ENCODE data around the gene COMMD7. TPM values are rescaled to one million over a fixed set of nuclear protein-coding genes. Genes with fewer than 3 reads are reported as not detected.

Gene COMMD7
- total and polyA plus RNA-seq, 2 of the 4 experiments (the other 2 are of a cell fraction): 51.8 to 67.5 TPM

- H2BK120ac ChIP-seq (ENCODE audit: low read depth, low read length): no peak overlapping the region
- H3K9me1 ChIP-seq (ENCODE audit: insufficient read depth, low read length): peaks cover 12% of the 10 kb centered on the region; the same call in 1 of the 2 replicates
- H2BK20ac ChIP-seq (ENCODE audit: low read depth, low read length): no peak overlapping the region
- H4K8ac ChIP-seq (ENCODE audit: low read depth in 2 of 2, low read length in 2 of 2): no peak overlapping the region
- no peak overlapping the region for H4K5ac ChIP-seq (ENCODE audit: low read depth, low read length)
- peak overlapping the region; percentile 52 for H2AK9ac ChIP-seq (replicated peaks; ENCODE audit: low read depth, low read length, poor library complexity)
- no peak overlapping the region for H3K4me2 ChIP-seq (ENCODE audit: low read depth, low read length)
- intact Hi-C loops (cut with micrococcal nuclease) (loop anchor here (5.0 to 10.0 kb wide), 2 partner anchors 92 to 259 kb away; partner anchors contain the start of gene C20orf203), in situ Hi-C loops (cut with MboI; ENCODE audit: low sequenced_read_pairs) (no loop called here), dilution Hi-C loops (cut with HindIII; ENCODE audit: low sequenced_read_pairs, unreplicated experiment) (no loop called here)
- peaks cover 5% of the 10 kb centered on the region; the same call in 1 of the 2 replicates for H3K4me1 ChIP-seq (ENCODE audit: control insufficient read depth, insufficient read depth, low read length)
- no peak overlapping the region for H3K14ac ChIP-seq (replicated peaks; ENCODE audit: low read depth, low read length)
- peak overlapping the region; percentile 94 for H2AFZ ChIP-seq (replicated peaks; ENCODE audit: low read length, poor library complexity)
- WGBS, 2 experiments (ENCODE audit: extremely low coverage in 2 of 2, insufficient read length in 1 of 2): no CpG with 5 or more reads among the region's 17 CpGs
- H3K18ac ChIP-seq (ENCODE audit: low read depth, low read length): no peak overlapping the region
- H3K36me3 ChIP-seq (ENCODE audit: control insufficient read depth, insufficient read depth, low read length): no peaks in the 10 kb centered on the region
- no peak overlapping the region for H3K9ac ChIP-seq (ENCODE audit: low read depth, low read length)
- no peak overlapping the region for H2BK15ac ChIP-seq (ENCODE audit: low read depth, low read length)
- no peak overlapping the region for H4K91ac ChIP-seq (ENCODE audit: insufficient read depth, low read depth, low read length)
- H2BK5ac ChIP-seq (ENCODE audit: low read depth, low read length, poor library complexity, severe bottlenecking): no peak overlapping the region
- peaks cover 7 to 52% of the 10 kb centered on the region in 2 experiments; a peak in 3 of 4 replicates for H3K79me1 ChIP-seq (ENCODE audit: low read depth in 1 of 2, low read length in 2 of 2)
- no peak overlapping the region for H3K27ac ChIP-seq (ENCODE audit: insufficient read depth, low read length)
- no peak overlapping the region for H3K56ac ChIP-seq (ENCODE audit: extremely low read depth, insufficient read depth, low read length)
- no peak overlapping the region for H3K4me3 ChIP-seq (ENCODE audit: insufficient read depth, low read depth, low read length)
- DNase-seq (no peak), ATAC-seq (ENCODE audit: low read depth) (no peak)
- CTCF ChIA-PET: interaction anchor here (0.6 to 2.5 kb wide), 4 partner anchors 14 to 875 kb away, joined by 3 to 7 read pairs (median 4); partner anchors contain the start of gene C20orf203
- peak overlapping the region; percentile 21; the same call in 1 of the 2 replicates for H2AK5ac ChIP-seq (ENCODE audit: low read depth, low read length)
- no TSS peak for BruUV-seq (replicated peaks)
- TF ChIP-seq RAD21 (IDR thresholded peaks at IDR 0.05; ENCODE audit: low read length) (no peak), NFE2L2 (IDR thresholded peaks at IDR 0.05; ENCODE audit: low read depth, low read length) (no peak), MAFK (IDR thresholded peaks at IDR 0.05; ENCODE audit: low read depth, low read length) (no peak), ELK1 (IDR thresholded peaks at IDR 0.05; ENCODE audit: borderline replicate concordance, low read depth, low read length) (no peak), FOS (IDR thresholded peaks at IDR 0.05; ENCODE audit: low read depth, low read length) (no peak), USF2 (IDR thresholded peaks at IDR 0.05; ENCODE audit: low read depth, low read length) (no peak), RFX5 (IDR thresholded peaks at IDR 0.05; ENCODE audit: low read depth, low read length) (no peak)
- POLR2A ChIA-PET (ENCODE audit: unreplicated experiment): no interaction called here
- H4K20me1 ChIP-seq (ENCODE audit: insufficient read depth, low read length): no peaks in the 10 kb centered on the region
- no peaks in the 10 kb centered on the region for H3K27me3 ChIP-seq (ENCODE audit: control insufficient read depth, insufficient read depth, low read length)
- no peaks in the 10 kb centered on the region for H3K9me3 ChIP-seq (ENCODE audit: control insufficient read depth, insufficient read depth, low read length)
- H3K4ac ChIP-seq (ENCODE audit: low read depth, low read length): no peak overlapping the region
- peak overlapping the region; percentile 59; the same call in 1 of the 2 replicates for H3K23ac ChIP-seq (ENCODE audit: low read depth, low read length)
Observed at GRCh38 chr20:32764005-32764960, 21.0 kb upstream of the COMMD7 start.

Data from IMR-90 (cell line).